Measurements from ENCODE around the gene PTPN20. TPM values are rescaled to one million over a fixed set of nuclear protein-coding genes. Genes with fewer than 3 reads are reported as not detected.
A peak's percentile ranks its signal among the peaks of the same experiment; 100 is the strongest.
"Not testable (repeated sequence)": the region's sequence is repeated elsewhere in the genome, so short reads cannot be mapped to it uniquely, and the experiment has no call there.

PTPN20 gene, protein sequence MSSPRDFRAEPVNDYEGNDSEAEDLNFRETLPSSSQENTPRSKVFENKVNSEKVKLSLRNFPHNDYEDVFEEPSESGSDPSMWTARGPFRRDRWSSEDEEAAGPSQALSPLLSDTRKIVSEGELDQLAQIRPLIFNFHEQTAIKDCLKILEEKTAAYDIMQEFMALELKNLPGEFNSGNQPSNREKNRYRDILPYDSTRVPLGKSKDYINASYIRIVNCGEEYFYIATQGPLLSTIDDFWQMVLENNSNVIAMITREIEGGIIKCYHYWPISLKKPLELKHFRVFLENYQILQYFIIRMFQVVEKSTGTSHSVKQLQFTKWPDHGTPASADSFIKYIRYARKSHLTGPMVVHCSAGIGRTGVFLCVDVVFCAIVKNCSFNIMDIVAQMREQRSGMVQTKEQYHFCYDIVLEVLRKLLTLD
- 3.0 TPM for total RNA-seq

DNA sequence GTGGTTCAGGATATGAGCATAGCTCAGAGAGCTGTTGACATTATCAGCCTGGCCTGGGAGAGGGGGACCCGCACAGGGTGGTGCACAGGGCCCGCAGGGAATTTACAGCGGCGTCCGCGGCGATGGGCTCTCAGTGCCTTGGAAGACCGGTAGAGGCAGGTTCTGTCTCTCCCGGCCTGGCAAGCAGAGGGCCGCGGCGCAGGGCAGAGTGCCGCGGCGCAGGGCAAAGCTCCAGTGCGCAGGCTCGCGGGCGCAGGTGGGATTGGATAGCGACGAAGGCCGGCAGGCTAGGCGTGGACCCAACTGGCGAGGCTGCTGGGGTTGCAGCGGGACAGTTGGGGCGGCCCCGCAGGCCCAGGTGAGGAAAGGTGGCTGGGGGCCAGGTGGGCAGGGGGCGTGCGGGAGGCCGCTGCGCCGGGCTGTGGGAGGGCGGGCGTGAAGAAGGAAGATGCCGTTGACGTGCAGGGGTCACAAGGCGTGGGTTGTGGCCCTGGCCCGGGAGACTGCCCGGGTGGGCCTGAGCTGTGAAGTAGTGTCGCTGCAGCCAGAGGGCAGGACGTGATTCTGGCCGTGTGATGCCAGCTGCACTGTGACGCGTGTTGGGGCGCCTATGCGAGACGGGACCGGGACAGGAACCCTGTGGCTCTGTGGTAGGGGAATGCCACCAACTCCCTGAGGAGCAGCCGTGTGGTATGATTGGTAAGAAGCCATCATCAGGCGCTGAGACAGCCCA lies at the start of gene PTPN20:
PTPN20 (plus strand) TSS at position 285 of the 733 bp plus-strand sequence. CDS start 21,072 bp downstream, outside the sequence.
- DNase-seq = peak; percentile 17

DNA sequence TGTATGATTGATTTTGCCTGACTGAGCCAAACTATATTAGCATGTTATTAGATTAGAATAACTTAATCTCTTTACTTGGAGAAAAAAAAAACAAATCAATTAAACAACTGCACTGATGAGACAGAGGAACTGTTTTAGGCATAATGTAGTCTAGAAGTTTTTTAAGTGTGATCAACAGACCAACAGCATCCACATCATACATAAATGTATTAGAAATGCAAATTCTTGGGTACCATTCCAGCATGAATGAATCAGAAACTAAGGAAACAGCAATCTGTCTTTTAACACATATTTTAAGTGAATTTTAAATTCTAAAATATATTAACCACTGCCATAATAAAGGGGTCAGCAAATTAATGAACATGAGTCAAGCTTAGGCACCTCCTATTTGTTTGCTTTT lies 41.5 kb upstream of the PTPN20 start:
- DNase-seq = not testable (repeated sequence)

DNA sequence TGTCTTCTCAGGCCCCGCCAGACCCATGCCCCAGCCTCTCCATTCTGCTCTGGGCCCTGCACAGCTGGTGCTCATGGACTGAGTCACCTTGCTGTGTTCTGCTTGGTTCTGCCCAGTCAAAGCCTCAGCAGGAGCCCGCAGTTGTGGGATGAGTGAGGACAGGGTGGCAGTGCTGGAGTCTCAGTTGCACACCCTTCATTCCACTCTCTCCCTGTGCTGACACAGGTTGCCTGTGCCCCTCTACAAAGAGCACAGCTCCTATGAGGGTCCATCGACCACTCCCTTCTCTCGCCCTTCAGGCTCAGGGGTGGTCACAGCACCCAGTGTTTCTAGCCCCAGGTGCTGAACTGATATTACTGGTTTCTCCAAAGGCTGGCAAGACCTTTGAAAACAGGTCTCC lies 39.6 kb upstream of the PTPN20 start:
- DNase-seq = not testable (repeated sequence)

DNA sequence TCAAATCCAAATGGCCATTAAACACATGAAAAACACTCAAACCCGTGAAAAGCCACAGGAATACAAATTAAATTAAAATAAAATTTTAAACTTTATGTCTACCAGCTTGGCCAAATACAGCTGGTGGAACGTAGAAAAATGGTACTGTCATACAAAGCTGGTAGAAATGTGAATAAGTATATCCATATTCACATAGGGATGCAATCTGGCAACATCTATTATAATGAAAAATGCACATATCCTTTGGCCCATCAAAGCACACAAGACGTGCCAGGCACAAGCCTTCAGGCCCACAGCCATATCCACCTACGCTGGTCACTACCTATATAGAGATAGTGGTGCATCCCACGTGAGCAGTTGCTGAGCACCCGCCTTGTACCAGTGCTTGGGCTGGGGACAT lies 35.9 kb upstream of the PTPN20 start:
- DNase-seq = not testable (repeated sequence)

DNA sequence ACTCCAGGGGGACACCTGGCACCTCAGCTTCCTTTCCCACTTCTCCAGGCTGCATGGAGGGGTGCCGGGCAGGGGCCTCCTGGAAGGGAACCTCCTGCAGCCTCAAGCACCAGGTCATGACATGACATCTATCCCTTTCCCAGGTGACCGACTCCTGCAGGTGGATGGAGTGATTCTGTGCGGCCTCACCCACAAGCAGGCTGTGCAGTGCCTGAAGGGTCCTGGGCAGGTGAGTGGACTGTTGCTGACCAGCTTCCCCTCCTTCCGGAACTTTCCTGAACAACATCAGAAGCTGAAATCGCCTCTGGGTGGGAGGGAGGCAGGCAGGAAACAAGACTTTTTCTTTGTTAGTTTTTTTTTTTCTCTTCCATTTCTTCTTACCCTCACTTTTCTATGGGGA lies 34.5 kb upstream of the PTPN20 start:
- DNase-seq = not testable (repeated sequence)

DNA sequence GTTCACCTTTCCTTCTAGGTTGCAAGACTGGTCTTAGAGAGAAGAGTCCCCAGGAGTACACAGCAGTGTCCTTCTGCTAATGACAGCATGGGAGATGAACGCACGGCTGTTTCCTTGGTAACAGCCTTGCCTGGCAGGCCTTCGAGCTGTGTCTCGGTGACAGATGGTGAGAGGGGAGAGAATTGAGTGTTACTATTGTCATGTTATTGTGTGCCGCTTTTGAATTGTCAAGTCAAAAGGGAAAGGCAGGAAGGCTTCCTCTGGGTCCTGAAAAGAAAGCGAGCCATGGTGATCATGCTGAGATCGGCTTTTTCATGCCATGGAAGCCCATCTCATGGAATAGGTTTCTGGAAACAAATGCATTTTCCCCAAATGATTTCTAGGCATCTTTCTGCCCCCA lies 32.5 kb upstream of the PTPN20 start:
- not testable (repeated sequence) for DNase-seq

DNA sequence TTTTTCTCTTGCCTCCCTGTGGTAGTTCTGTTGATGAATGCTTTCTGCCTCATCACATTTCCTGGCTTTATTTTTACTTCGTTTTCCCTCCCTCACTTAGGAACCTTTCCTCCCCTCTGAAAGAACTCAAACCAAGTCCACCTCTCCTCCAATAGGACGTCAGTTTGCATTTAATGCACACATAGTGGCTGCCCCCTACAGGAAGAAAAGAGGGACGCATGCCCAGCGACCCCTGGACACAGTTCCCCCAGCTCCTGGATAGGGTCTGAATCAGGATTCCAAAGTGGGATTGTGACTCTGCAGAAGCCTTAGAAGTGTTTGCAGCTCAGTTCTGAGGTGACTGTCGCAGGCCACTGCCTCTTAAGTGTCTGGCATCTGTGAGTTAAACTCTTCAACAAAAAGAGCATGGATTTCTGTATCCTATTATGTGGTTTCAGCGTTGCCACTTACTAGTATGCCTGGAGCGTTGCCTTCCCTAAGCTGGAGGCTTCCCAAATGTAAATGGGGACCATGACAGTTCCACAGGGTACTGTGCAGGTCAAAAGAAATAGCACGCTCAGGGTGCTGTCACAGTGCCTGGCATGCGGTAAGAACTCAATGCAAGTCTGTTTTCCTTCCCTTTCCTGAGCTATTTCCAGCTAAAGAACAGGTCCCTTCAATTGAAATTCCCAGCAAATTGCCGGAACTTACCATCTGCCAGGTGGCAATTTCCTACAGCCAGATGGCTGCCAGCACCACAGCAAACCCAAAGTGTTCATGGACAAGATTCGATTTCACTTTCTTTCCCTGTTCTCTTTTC lies 20.2 kb upstream of the PTPN20 start:
- not testable (repeated sequence) for DNase-seq

DNA sequence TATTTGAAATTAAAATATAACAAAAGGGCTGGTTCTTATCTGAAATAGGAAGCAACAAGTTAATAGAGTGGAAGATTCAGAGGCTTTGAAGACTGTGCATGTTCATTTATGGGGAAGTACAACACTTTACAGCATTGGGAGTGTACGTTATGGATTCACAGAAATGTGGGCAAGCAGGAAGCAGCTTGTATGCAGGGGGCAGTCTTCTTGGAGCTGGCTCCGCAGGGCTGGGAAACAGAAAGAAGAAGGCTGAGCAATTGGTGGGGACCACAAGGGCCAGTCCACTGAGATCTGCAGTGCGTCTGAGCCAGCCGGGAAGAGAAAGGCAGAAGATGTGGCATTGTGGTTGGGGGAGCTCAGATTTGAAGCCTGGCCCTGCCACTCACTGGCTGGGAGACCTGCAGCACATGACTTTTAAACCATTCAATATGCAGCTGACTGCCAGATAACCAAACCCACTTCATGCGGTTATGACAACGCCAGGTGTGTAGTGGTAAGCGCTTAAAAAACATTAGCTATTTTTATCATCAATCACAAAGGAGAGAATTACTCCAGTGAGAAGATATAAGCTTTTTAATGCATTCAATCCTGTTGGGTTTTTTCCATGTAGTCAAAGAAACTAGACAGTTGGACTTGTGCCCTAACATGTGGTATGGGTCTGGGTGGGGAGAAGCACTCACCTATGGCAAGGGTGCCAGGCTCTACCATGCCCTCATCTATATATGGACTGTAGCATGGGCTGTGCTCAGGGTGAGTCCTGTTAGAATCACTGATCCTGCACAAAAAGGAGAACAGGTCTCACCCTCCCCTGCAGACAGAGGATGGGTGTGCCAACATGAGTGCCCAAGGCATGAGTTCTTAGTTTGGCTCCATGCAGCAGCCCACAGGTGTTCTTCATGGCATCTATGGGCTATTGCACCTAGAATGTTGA lies 14.2 kb upstream of the PTPN20 start:
- not testable (repeated sequence) for DNase-seq

DNA sequence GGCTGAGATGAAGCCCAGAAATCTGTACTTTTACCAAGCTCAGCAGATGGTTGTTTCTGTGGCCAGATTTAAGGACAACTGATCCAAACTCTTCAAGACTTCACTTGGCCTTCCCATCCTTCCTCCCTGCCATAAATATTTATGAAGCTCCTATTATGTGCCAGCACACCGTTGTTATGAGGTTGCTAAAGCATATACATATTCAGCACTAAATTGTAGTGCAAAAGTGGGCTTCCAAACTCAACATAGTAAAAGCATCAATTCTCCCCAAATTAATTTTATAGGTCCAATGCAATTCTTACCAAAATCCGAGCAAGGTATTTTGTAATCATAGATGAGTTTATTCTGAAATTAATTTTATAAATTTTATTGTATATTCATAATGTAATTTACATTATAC lies 10.0 kb upstream of the PTPN20 start:
- DNase-seq = not testable (repeated sequence)

DNA sequence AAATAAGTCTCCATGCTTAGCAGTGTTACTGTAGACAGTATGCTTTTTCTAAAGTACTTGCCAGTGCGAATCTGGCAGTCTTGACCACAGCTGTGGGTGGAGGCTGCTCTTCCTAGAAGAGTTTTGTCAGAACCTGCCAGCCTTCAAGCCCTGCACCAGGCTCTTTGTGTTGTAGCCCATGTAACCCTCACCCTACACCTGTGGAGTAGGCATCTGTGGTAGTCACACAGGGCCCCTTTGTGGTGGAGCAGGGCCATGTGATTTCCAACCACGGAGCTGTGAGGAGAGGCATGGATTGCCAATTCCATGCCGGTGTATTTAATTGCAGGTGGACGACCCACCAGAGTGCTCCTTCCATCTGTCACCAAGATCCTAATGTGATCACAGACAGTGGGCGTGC lies 7.4 kb upstream of the PTPN20 start:
- DNase-seq = not testable (repeated sequence)

DNA sequence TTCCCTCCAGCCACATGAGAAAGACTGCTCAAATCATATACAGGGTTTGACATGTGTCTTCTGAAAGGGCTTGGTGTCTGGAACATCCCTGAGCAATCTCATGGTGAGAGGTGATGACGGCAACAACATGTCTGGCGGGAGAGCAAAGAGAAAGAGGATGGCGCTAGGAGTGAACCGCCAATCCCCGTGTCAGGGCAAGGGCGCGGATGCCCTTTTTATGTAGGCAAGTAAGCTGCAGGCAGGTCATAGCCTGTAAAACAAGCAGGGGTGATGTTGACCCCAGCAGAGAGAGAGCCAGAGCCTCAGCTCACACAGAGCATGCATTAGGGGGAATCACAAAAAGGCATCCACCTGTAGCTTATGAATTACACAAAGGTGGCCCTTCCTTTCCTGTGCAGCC lies 4.9 kb upstream of the PTPN20 start:
- DNase-seq = not testable (repeated sequence)

DNA sequence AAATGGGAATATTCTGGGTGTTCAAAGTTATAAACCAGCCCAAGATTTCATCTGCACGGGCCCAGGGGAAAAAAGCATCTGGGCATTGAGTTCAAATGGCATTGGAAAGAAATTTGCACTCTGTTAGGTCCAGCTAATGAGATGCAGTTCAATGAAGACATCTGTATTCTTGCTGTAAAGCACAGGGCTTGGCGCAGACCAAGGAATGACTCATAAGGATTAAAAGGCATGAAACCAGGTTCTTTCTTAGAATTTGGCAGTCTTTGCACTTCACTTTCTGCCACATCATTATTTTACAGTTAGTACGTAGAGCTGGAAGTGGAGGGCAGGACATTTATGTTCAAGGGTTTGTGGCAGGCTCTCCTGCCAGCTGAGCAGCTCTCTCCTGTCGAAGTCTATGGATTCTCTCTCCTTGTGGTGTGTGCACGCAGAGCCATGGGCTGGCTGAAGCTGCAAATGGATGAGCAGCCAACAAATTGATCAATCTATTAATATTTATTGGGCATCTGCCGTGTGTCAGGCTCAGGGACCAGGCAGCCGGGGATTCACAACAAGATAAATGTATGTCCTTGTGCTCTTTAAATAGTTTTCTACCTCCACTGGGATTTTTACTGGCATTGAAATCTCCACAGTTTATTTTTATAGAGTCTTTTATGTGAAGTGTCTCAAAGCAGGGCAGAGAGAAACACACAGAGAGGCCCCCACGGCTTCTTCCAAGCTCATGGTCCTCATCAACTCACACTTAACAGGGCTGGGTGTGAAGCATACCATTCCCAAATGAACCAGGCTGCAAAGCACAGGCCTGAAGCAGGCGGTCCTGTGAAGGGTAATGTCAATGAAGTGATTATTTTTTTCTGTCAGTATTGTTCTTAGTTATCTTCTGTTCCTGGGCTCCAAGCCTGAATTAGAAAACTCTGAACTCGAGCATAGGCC lies 3.8 kb upstream of the PTPN20 start:
- not testable (repeated sequence) for DNase-seq

DNA sequence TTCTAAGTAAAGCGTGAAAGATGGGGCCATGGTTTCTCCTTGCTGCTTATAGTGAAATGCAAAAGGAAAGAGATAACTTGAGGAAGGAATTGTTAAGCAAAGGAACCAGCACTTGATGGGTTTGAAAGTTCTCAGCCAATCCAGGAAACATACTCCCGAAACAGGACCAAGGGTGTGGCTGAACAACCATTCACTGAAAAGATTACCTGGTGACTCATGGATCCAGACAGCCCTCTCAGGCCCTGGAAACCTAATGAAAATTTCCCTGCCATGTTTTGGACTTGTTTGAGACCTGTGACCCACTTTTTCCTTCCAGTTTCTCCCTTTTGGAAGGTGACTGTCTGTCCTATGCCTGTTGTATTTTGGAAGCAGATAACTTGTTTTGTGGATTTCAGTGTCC lies 11.3 kb downstream of the PTPN20 start:
- not testable (repeated sequence) for DNase-seq

DNA sequence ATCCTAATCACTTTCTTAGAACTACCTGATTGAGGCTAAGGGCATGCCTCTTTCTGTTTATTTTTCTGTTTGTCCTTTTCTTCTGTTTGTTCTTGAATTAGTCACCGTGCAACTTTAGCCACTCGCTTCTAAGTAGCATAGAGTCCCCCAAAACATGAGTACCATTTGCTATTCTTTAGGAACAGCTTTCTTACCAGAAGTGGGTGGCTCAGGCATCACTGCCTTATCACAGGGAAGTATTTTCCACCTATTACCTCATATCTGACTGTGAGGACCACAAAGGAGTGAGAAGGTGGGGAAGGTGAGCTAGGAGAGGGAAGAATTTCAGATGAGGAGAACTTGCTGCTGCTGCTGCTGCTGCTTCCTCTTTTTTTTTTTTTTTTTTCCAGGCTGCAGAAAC lies 13.9 kb downstream of the PTPN20 start:
- DNase-seq = not testable (repeated sequence)

DNA sequence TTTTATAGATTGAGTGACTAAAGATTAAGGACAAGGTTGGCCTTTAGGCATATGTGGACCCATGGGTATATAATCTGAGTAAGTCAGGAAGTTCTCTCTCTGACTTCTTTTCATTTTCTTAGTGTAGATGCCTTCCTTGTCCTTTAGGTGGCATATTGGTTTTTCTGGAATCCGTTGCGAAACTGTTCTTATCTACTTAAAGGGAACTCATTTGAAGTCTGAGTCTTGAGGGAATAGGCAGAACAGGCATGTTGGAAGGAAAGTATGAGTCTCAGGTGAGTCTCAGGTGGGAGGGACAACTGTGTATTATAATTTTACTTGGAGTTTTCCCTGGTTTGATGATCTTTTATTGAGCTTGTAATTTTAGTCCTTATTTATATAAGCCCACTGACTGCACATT lies 14.6 kb downstream of the PTPN20 start:
- DNase-seq = not testable (repeated sequence)

DNA sequence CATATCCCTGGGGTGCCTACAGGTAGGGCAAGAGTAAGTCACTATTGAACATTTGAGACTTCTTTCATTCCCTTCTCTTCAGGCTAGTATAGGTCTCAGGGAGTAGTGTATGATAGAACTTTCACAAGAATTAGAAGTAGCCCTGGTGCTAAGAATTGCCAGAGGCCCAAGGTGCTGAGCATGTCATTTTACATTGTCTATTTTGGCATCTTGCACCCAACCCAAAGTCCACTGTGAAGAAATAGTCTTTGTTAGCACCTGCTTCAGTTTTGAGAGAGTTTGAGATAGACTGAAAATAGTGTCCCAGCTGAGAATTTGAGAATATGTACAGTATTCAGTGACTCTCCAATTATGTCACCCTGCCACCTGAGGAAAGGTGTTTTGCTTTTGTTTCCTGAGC lies 17.6 kb downstream of the PTPN20 start:
- DNase-seq = not testable (repeated sequence)

DNA sequence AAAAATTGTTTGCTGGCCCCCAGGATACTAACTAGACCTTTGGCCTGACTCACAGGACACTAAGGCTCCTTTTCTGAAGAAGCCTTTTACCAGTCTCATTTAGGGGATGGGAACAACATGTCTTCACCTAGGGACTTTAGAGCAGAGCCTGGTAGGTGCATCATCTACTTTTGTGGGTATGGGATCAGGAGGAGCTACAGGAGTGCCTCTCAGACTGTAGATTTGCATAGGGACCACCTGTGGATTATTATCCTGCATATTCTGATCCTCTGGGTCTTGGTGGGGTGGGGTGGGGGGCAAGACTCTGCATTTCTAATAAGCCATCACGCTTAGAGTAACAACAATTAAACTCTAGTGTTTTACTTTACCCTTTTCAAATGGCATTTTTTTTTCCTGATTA lies 21.2 kb downstream of the PTPN20 start:
- DNase-seq = not testable (repeated sequence)

DNA sequence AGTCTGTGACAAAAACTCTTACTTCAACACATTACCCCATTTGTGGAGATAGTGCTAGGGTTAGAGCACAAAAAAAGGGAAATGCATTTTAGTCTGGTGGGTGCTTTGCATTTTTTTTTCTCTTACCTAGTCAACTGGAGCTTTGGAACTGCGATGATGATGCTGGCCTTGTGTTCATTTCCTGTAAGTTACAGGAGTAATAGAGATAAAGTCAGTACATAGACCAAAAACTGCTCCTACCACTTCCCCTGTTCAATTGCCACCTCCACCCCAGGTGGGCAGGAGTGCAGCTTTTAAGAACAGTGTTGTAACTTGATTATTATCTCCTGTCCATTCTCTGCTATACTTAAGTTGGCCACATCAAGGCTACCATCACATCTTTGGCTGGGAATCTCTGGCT lies 29.9 kb downstream of the PTPN20 start:
- DNase-seq = not testable (repeated sequence)

DNA sequence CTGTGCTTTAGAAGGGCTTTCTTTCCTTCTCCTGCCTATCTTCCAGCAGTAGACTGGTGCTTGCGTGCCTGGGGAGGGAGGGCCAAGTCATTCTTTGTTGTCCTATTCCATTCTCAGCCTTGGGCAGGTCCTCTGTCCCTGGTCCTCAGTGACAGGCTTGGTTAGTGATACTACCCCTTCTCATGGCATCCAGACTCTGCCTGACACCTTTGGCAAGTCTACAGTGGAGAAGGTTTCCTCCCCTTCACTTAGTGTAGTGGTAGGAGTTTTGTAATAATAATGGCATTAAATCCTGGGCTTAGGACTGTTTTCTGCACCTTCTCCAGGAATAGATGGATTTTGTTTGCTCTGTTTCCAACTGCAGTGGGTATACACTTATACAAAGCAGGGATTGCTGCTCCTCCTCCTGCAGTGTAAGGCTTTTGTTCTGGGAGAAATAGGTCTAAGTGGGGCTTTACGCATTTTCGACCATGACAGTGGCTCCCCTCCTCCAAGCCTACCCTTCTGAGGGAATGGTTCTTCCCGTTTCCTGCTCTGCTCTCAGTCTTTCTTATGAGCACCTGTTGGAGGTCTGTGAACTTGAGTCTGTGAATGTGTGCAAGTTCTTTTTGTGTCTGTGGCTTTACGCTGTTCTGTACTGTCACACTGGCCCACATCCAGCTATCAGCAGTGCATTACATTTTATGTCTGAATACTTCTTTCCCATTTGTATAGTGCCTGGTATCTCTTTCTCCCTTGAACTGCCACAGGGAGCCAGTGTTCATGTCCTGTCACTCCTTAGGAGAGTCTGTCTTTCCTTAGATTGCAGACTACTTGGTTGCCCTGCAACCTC lies 37.7 kb downstream of the PTPN20 start:
- DNase-seq = peak; percentile 3

All from tongue (tissue), 2 donors.